Activated T-helper 2 cell treated with anti-CD3 and anti-CD28 coated beads, Interferon-gamma antibody, Interleukin-2, Interleukin-4, amounts not matched to agents 10 μg/mL and 5 μg/mL and 100 μg/mL, durations not matched to agents 14 hours and 24 hours and 36 hours (primary cell): ENCODE data around the gene KDF1. TPM values are rescaled to one million over a fixed set of nuclear protein-coding genes. Genes with fewer than 3 reads are reported as not detected.
A peak's percentile ranks its signal among the peaks of the same experiment; 100 is the strongest.

Source experiments
- DNase-seq: peaks from one replicate; pipeline ENCODE4 v3.0.0; 2021; ENCODE audit warnings: low spot score
- H3K27ac Mint-ChIP-seq: one replicate; pipeline ENCODE4 v1.8.0; 2021; ENCODE audit warnings: mixed read lengths
- H3K27me3 Mint-ChIP-seq: one replicate; pipeline ENCODE4 v1.8.0; 2021; ENCODE audit warnings: low read depth, mixed read lengths
- H3K36me3 Mint-ChIP-seq: one replicate; pipeline ENCODE4 v1.8.0; 2021; ENCODE audit warnings: low read depth, mixed read lengths
- H3K4me1 Mint-ChIP-seq: one replicate; pipeline ENCODE4 v1.8.0; 2021; ENCODE audit warnings: low read depth, mixed read lengths
- H3K4me3 Mint-ChIP-seq: one replicate; pipeline ENCODE4 v1.8.0; 2021; ENCODE audit warnings: low read depth, mild to moderate bottlenecking, moderate library complexity, mixed read lengths
- H3K9me3 Mint-ChIP-seq: one replicate; pipeline ENCODE4 v1.8.0; 2021; ENCODE audit warnings: mixed read lengths
- intact Hi-C: fragments of 100-400 bp; cut with micrococcal nuclease; formaldehyde crosslinking; loops from one replicate; pipeline ENCODE4 v1.15.1; 2023
- total RNA-seq: library from RNA; stranded (reverse); gene quantifications from 2 replicates; pipeline ENCODE4 v1.2.3, GENCODE V29; 2022

The KDF1 gene
- not detected in 2 replicates for total RNA-seq

- no peaks in the 10 kb centered on the region for H3K36me3 Mint-ChIP-seq
- peak within 1 kb of the TSS; percentile 62 for H3K4me3 Mint-ChIP-seq
- H3K9me3 Mint-ChIP-seq = no peaks in the 10 kb centered on the region
- H3K27ac Mint-ChIP-seq = no peak within 1 kb of the TSS
- DNase-seq = peak; percentile 12
- peaks cover 5% of the 10 kb centered on the region for H3K4me1 Mint-ChIP-seq
- intact Hi-C loops = no loop called here
- peaks cover 50% of the 10 kb centered on the region for H3K27me3 Mint-ChIP-seq
Observed at GRCh38 chr1:26959722-26960624, at the start of gene KDF1. TSS of gene KDF1 (minus strand) at chr1:26960468. CDS start at chr1:26952380, 8,088 bp downstream.

GRCh38 chr1:27009601-27010197 is 49.4 kb upstream of the KDF1 start:
- no peak for DNase-seq
- H3K4me1 Mint-ChIP-seq = peaks cover 2% of the 10 kb centered on the region
- intact Hi-C loops = no loop called here
- no peaks in the 10 kb centered on the region for H3K9me3 Mint-ChIP-seq
- H3K36me3 Mint-ChIP-seq = no peaks in the 10 kb centered on the region
- no peak overlapping the region for H3K4me3 Mint-ChIP-seq
- peaks cover 24% of the 10 kb centered on the region for H3K27me3 Mint-ChIP-seq
- H3K27ac Mint-ChIP-seq = no peak overlapping the region

GRCh38 chr1:27007909-27008582 is 47.8 kb upstream of the KDF1 start:
- H3K36me3 Mint-ChIP-seq = no peaks in the 10 kb centered on the region
- no peak overlapping the region for H3K4me3 Mint-ChIP-seq
- intact Hi-C loops = no loop called here
- peaks cover 2% of the 10 kb centered on the region for H3K4me1 Mint-ChIP-seq
- H3K27ac Mint-ChIP-seq = no peak overlapping the region
- H3K9me3 Mint-ChIP-seq = no peaks in the 10 kb centered on the region
- peaks cover 20% of the 10 kb centered on the region for H3K27me3 Mint-ChIP-seq
- no peak for DNase-seq

GRCh38 chr1:27006683-27007082 is 46.4 kb upstream of the KDF1 start:
- Mint-ChIP-seq H3K36me3 (no peaks in the 10 kb centered on the region), H3K9me3 (no peaks in the 10 kb centered on the region), H3K27me3 (peaks cover 11% of the 10 kb centered on the region), H3K27ac (no peak overlapping the region), H3K4me1 (no peaks in the 10 kb centered on the region), H3K4me3 (no peak overlapping the region)
- intact Hi-C loops = no loop called here
- no peak for DNase-seq

GRCh38 chr1:27005648-27006496 is 45.6 kb upstream of the KDF1 start:
- intact Hi-C loops = no loop called here
- Mint-ChIP-seq H3K27me3 (peaks cover 5% of the 10 kb centered on the region), H3K27ac (no peak overlapping the region), H3K9me3 (no peaks in the 10 kb centered on the region), H3K36me3 (no peaks in the 10 kb centered on the region), H3K4me1 (no peaks in the 10 kb centered on the region), H3K4me3 (no peak overlapping the region)
- no peak for DNase-seq

- Mint-ChIP-seq H3K4me1 (no peaks in the 10 kb centered on the region), H3K27ac (no peak overlapping the region), H3K9me3 (no peaks in the 10 kb centered on the region), H3K27me3 (peaks cover 4% of the 10 kb centered on the region), H3K36me3 (no peaks in the 10 kb centered on the region), H3K4me3 (no peak overlapping the region)
- intact Hi-C loops = no loop called here
- no peak for DNase-seq
Observed at GRCh38 chr1:27005166-27005530, 44.9 kb upstream of the KDF1 start.

- no peak for DNase-seq
- Mint-ChIP-seq H3K9me3 (no peaks in the 10 kb centered on the region), H3K4me1 (no peaks in the 10 kb centered on the region), H3K27me3 (peaks cover 1% of the 10 kb centered on the region), H3K27ac (no peak overlapping the region), H3K36me3 (no peaks in the 10 kb centered on the region), H3K4me3 (no peak overlapping the region)
- intact Hi-C loops = no loop called here
Observed at GRCh38 chr1:27004471-27005165, 44.4 kb upstream of the KDF1 start.

- Mint-ChIP-seq H3K27ac (no peak overlapping the region), H3K9me3 (no peaks in the 10 kb centered on the region), H3K4me1 (no peaks in the 10 kb centered on the region), H3K4me3 (no peak overlapping the region), H3K36me3 (no peaks in the 10 kb centered on the region), H3K27me3 (peaks cover 1% of the 10 kb centered on the region)
- intact Hi-C loops = no loop called here
- DNase-seq = no peak
Observed at GRCh38 chr1:27003745-27004470, 43.6 kb upstream of the KDF1 start.

GRCh38 chr1:27001570-27002360 is 41.5 kb upstream of the KDF1 start:
- DNase-seq = no peak
- H3K4me3 Mint-ChIP-seq = no peak overlapping the region
- H3K4me1 Mint-ChIP-seq = peaks cover 5% of the 10 kb centered on the region
- H3K27ac Mint-ChIP-seq = no peak overlapping the region
- intact Hi-C loops = no loop called here
- H3K27me3 Mint-ChIP-seq = peaks cover 8% of the 10 kb centered on the region
- no peaks in the 10 kb centered on the region for H3K36me3 Mint-ChIP-seq
- H3K9me3 Mint-ChIP-seq = no peaks in the 10 kb centered on the region

- no peak for DNase-seq
- no peak overlapping the region for H3K27ac Mint-ChIP-seq
- peaks cover 16% of the 10 kb centered on the region for H3K27me3 Mint-ChIP-seq
- H3K4me1 Mint-ChIP-seq = peaks cover 5% of the 10 kb centered on the region
- intact Hi-C loops = no loop called here
- H3K4me3 Mint-ChIP-seq = no peak overlapping the region
- H3K36me3 Mint-ChIP-seq = no peaks in the 10 kb centered on the region
- H3K9me3 Mint-ChIP-seq = no peaks in the 10 kb centered on the region
Observed at GRCh38 chr1:27000817-27001460, 40.7 kb upstream of the KDF1 start.
